ENCODE data around the gene TM4SF20.

Gene TM4SF20

DNA sequence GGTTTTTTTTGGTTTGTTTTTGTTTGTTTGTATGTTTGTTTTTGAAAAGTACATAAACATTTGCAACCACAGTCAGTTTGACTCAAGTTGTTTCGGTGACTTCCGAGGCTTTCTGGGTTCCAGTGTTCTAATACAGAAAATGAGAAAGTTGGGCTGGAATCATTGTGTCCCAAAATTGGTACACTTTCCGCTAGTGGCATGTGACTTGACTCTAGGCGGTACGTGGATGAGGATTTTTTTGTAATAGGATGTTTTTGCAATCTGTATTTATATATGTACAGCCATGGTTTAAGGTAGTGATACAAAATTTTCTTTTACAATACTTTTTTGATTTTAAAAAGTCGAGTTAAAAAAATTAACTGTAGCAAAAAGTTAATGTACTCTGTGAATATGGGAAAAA, 52.3 kb downstream of the TM4SF20 start:
- intact Hi-C loops (cut with DNase I) = loop anchor here (5.0 kb wide), 1 partner anchor 146 kb away; the partner anchor contains the start of gene AGFG1
- no peak for DNase-seq

DNA sequence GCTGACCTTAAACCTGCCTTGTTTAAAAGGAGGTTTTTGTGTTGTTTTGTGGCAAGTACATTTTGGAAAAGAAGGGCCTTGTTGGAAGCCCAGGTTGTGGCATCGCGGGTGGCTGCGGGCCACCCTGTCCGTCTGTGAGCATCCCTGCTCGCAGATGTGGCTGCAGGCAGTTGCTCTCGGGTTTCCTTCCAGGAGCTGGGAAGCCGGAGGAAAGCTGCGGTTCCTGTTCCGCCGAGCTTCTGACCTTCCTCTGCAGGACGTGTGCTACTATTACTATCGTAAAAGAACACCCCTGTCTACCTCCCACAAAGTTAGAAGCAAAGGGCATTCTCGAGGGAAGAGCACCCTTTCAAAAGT, 53.3 kb downstream of the TM4SF20 start:
- intact Hi-C loops (cut with DNase I) = loop anchor here (5.0 kb wide), 1 partner anchor 146 kb away; the partner anchor contains the start of gene AGFG1
- DNase-seq = peak in 41 of 42 donors; percentile 7 to 74 (median 43)

DNA sequence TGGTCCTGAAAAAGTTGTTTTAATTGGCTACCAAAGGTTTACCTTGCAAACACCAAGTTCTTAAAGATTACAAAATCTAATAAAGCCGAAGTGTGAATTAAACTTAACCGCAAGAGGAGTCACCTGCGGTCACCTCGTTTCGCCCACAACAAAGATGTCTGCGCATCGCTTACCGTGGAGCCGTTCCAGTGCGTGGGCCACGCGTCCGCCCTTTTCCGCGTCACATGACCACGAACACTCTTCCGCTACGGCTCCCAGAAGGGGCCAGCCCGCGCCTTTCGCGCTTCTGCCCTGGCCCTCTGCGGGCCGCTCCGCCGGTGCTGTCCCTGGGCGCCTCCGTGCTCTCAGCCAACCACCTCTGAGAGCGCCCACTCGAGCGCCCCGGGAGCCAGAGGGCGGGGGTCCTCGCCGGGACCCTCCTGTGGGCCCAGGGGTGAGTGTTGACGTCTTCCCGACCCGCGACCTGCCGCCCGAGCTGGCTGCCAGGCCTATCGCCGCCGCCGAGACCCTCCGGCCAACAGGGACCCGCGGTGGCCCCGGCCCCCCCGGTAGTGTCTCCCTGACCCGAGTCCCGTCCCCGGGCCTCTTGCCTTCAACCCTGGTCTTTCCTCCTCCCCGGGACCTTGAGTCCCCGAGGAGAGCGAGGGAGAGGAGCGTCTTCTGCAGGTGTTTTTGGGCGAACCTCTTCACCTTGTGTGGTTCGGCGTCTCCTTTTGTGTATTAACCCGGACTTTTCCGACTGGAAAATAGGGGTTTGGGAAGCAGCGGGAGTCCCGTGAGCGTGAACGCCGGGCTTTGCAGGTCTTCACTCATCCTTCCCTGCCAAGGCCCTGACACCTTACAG, 53.9 kb downstream of the TM4SF20 start, which contains the start of gene MFF:
Gene MFF (plus strand): TSS at position 257 of the 844 bp plus-strand sequence. CDS start 5,415 bp downstream, outside the sequence.
- intact Hi-C loops (cut with DNase I) = loop anchor here (5.0 kb wide), 1 partner anchor 147 kb away; the partner anchor contains the start of gene AGFG1
- peak; percentile 85 to 98 (median 94) for DNase-seq

DNA sequence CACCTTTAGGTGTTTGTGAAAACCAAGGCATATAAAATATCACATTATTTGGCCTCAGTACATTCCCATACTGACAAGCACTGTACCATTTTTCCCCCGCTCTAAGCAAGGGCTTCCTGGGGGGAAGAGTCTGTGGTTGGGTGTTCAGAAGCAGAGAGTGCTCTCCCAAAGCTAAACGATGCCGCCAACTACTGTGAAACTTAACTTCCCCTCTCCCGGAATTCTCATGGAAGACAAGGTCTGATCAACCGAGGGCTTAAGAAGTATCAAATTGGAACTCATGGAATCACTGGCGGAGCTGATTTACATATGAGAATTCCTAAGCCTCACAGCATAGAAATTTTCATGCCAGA, 54.5 kb downstream of the TM4SF20 start:
- intact Hi-C loops (cut with DNase I) = no loop called here
- DNase-seq = peak in 28 of 42 donors; percentile 10 to 59 (median 32)

DNA sequence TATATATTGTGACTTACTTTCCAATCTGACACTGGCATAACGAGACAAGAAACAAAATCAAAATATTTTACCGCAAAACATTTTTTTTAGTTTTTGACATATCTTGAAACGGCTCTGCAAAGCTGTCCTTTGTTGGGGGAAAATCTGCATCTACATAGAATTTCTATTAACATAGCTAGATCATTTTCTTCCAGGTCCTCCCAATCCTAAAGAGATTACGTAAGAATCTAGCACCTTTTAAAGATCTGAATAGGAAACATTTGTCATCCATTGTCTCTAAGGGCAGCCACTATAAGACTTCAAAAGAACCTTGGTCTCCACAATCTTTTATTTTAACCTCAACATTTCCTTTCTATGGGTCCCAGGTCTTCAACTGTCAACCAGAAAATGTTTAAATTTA, 55.3 kb downstream of the TM4SF20 start:
- no peak for DNase-seq
- intact Hi-C loops (cut with DNase I) = no loop called here

DNA sequence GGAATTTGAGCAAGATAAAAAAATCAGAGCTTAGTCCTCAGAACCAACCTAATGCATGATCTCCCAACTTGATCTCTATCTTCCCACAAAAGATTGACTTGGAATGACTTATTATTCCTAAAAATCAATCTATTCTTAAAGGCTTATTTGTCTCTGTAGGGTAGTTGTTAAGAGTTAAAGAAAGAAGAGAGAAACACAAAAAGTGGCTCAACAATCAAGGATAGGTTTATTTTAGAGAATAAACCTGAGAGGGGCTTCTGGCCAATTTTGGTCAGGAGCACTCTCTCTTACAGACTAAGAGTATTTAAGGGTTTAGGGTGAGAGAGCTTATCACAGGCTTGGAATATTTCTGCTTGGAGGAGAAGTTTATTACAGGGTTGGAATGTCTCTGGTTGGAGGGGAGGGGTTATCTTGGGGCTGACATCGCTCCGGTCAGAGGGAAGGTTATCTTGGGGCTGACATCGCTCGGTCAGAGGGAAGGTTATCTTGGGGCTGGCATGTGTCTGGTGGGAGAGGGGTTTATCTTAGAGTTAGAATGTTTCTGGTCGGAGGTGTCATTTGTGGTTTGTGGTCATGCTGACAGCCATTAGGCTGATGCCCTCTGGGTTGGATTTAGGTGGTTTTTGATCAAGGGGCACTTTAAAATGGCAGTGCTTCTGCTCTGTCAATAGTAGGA, 56.4 kb downstream of the TM4SF20 start:
- DNase-seq = no peak
- intact Hi-C loops (cut with DNase I) = no loop called here

DNA sequence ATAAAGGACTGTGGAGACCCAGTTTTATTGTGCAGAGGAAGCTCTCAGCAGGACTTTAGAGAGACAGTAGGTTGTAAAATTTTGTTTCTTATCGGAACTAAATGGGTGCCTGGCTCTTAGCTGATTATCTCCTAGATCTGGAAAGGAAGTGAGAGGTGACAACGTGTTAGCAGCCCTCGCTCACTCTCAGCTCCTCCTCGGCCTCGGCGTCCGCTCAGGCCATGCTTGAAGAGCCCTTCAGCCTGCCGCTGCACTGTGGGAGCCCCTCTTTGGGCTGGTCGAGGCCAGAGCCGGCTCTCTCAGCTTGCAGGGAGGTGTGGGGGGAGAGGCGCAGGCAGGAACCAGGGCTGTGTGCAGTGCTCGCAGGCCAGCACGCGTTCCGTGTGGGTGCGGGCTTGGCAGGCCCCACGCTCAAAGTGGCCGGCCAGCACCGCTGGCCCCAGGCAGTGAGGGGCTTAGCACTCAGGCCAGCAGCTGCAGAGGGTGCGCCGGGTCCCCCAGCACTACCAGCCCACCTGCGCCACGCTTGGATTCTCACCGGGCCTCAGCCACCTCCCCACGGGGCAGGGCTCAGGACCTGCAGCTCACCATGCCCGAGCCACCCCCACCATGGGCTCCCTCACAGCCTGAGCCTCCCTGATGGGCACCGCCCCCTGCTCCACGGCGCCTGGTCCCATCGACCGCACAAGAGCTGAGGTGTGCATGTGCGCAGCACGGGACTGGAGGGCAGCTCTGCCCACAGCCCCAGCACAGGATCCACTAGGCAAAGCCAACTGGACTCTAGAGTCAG, 58.6 kb downstream of the TM4SF20 start:
- DNase-seq = no peak
- intact Hi-C loops (cut with DNase I) = no loop called here

DNA sequence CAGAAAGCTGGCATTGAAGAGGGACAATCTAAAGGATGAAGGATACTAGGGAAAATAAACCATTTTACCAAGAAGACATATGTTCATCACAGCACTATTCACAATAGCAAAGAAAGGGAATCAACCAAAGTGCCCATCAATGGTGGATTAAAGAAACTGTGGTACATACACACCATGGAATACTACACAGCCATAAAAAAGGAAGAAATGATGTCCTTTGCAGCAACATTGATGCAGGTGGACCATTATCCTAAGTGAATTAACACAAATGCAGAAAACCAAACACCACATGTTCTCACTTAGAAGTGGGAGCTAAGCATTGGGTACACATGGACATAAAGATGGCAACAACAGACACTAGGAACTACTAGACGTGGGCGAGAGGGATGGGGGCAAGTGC, 61.3 kb downstream of the TM4SF20 start:
- no peak for DNase-seq
- intact Hi-C loops (cut with DNase I) = no loop called here

DNA sequence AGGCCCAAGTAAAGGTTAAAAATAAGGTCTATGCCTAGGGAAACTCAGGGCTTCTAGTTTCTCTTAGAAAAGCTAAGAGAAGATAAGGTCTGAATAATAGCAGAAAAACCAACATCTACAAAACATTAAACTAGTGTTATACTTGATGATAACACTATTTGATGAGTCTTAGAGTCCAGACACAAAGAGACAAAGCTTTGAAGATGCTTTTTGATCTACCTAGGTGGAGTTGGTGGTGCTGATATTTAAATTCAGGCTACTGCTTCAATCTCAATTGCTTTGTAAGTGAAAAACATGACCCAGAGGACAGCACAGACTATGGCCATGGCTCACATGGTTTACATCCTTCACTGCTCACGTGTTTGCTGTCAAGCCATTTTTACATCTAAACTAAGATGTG, 65.8 kb downstream of the TM4SF20 start:
- no peak for DNase-seq
- intact Hi-C loops (cut with DNase I) = no loop called here

DNA sequence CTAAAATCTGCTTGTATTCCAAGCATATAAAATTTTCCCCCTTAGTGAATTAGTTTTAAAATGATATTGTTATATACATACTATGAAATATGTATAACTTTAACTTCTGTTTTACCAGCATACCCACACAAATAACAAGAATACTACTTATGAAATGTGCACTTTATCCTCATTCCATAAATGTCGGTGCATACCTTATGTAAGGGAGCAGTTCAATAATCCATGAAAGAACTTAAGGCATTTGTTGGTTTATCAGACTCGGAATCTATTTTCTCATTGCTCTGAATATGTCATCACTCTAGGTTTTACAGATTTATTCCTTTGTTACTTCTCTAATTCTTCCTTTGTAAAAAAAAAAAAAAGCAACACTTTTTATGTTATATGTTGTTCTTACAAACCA, 66.5 kb downstream of the TM4SF20 start:
- intact Hi-C loops (cut with DNase I) = no loop called here
- DNase-seq = no peak

All from head of caudate nucleus (tissue), 42 donors.